GM21367 (cell line): ENCODE measurements around the gene STRA8.

ENCODE experiments used
- ATAC-seq: cut with Tn5 transposase; IDR thresholded peaks from one replicate; pipeline ENCODE4 v1.9.1; 2021; ENCODE audit not compliant: unreplicated experiment

The STRA8 gene

GRCh38 chr7:135262623-135263320 lies 29.1 kb downstream of the STRA8 start:
- no peak for ATAC-seq

GRCh38 chr7:135263321-135263970 lies 29.8 kb downstream of the STRA8 start:
- ATAC-seq: no peak

- no peak for ATAC-seq
These were observed 32.0 kb downstream of the STRA8 start for GRCh38 chr7:135265637-135266036.

GRCh38 chr7:135269921-135270320 lies 36.3 kb downstream of the STRA8 start:
- ATAC-seq: no peak

- no peak for ATAC-seq
These were observed 37.1 kb downstream of the STRA8 start for GRCh38 chr7:135270577-135271254.

GRCh38 chr7:135271255-135271615 lies 37.6 kb downstream of the STRA8 start:
- ATAC-seq: no peak

GRCh38 chr7:135272303-135272702 lies 38.7 kb downstream of the STRA8 start:
- no peak for ATAC-seq

GRCh38 chr7:135273581-135273980 lies 39.9 kb downstream of the STRA8 start:
- no peak for ATAC-seq

- peak; percentile 81 for ATAC-seq
These were observed 41.0 kb downstream of the STRA8 start for GRCh38 chr7:135274495-135275268.

- no peak for ATAC-seq
These were observed 42.4 kb downstream of the STRA8 start for GRCh38 chr7:135275971-135276580.

GRCh38 chr7:135277161-135277560 lies 43.5 kb downstream of the STRA8 start:
- no peak for ATAC-seq

GRCh38 chr7:135281363-135281949 lies 47.8 kb downstream of the STRA8 start:
- peak; percentile 93 for ATAC-seq

- no peak for ATAC-seq
These were observed 49.1 kb downstream of the STRA8 start for GRCh38 chr7:135282561-135283254.

GRCh38 chr7:135283959-135284638 lies 50.5 kb downstream of the STRA8 start:
- no peak for ATAC-seq

- no peak for ATAC-seq
These were observed 52.1 kb downstream of the STRA8 start for GRCh38 chr7:135285547-135286233.

- no peak for ATAC-seq
These were observed 53.2 kb downstream of the STRA8 start for GRCh38 chr7:135286876-135287275.

GRCh38 chr7:135290594-135290993 lies 57.0 kb downstream of the STRA8 start:
- no peak for ATAC-seq

- no peak for ATAC-seq
These were observed 58.2 kb downstream of the STRA8 start for GRCh38 chr7:135291809-135292253.

- no peak for ATAC-seq
These were observed 65.6 kb downstream of the STRA8 start for GRCh38 chr7:135299235-135299634.
